Measurements from ENCODE around the gene F8A2. TPM values are rescaled to one million over a fixed set of nuclear protein-coding genes. Genes with fewer than 3 reads are reported as not detected.
"Not testable (repeated sequence)": the region's sequence is repeated elsewhere in the genome, so short reads cannot be mapped to it uniquely, and the experiment has no call there.

Gene F8A2
- total and polyA plus RNA-seq, 2 of the 4 experiments (the other 2 are of a cell fraction) = not detected

- H3K27me3 ChIP-seq (ENCODE audit: control insufficient read depth, insufficient read depth, low read length); in situ Hi-C loops (cut with MboI; ENCODE audit: low sequenced_read_pairs); H2BK15ac ChIP-seq (ENCODE audit: low read depth, low read length); H3K36me3 ChIP-seq (ENCODE audit: control insufficient read depth, insufficient read depth, low read length); H3K23ac ChIP-seq (ENCODE audit: low read depth, low read length); H3K18ac ChIP-seq (ENCODE audit: low read depth, low read length); DNase-seq; H2BK20ac ChIP-seq (ENCODE audit: low read depth, low read length); CTCF ChIA-PET; H4K8ac ChIP-seq (ENCODE audit: low read depth in 2 of 2, low read length in 2 of 2); H3K4me3 ChIP-seq (ENCODE audit: insufficient read depth, low read depth, low read length); H3K27ac ChIP-seq (ENCODE audit: insufficient read depth, low read length); POLR2A ChIA-PET (ENCODE audit: unreplicated experiment); intact Hi-C loops (cut with micrococcal nuclease); H3K56ac ChIP-seq (ENCODE audit: extremely low read depth, insufficient read depth, low read length); H2AFZ ChIP-seq (replicated peaks; ENCODE audit: low read length, poor library complexity); H2BK5ac ChIP-seq (ENCODE audit: low read depth, low read length, poor library complexity, severe bottlenecking); H3K14ac ChIP-seq (replicated peaks; ENCODE audit: low read depth, low read length); H3K9me3 ChIP-seq (ENCODE audit: control insufficient read depth, insufficient read depth, low read length); H3K9me1 ChIP-seq (ENCODE audit: insufficient read depth, low read length); H2BK120ac ChIP-seq (ENCODE audit: low read depth, low read length); H3K9ac ChIP-seq (ENCODE audit: low read depth, low read length); H3K4ac ChIP-seq (ENCODE audit: low read depth, low read length); H4K91ac ChIP-seq (ENCODE audit: insufficient read depth, low read depth, low read length); H4K20me1 ChIP-seq (ENCODE audit: insufficient read depth, low read length); H3K79me1 ChIP-seq (ENCODE audit: low read depth in 1 of 2, low read length in 2 of 2); H3K4me2 ChIP-seq (ENCODE audit: low read depth, low read length); H2AK9ac ChIP-seq (replicated peaks; ENCODE audit: low read depth, low read length, poor library complexity); BruUV-seq (replicated peaks); H3K4me1 ChIP-seq (ENCODE audit: control insufficient read depth, insufficient read depth, low read length); ATAC-seq (ENCODE audit: low read depth); H2AK5ac ChIP-seq (ENCODE audit: low read depth, low read length); dilution Hi-C loops (cut with HindIII; ENCODE audit: low sequenced_read_pairs, unreplicated experiment); H4K5ac ChIP-seq (ENCODE audit: low read depth, low read length): not testable (repeated sequence)
- WGBS, 2 experiments (ENCODE audit: extremely low coverage in 2 of 2, insufficient read length in 1 of 2) = no CpG with 5 or more reads among the region's 7 CpGs
Observed at GRCh38 chrX:155363712-155364111, 18.2 kb upstream of the F8A2 start.

DNA sequence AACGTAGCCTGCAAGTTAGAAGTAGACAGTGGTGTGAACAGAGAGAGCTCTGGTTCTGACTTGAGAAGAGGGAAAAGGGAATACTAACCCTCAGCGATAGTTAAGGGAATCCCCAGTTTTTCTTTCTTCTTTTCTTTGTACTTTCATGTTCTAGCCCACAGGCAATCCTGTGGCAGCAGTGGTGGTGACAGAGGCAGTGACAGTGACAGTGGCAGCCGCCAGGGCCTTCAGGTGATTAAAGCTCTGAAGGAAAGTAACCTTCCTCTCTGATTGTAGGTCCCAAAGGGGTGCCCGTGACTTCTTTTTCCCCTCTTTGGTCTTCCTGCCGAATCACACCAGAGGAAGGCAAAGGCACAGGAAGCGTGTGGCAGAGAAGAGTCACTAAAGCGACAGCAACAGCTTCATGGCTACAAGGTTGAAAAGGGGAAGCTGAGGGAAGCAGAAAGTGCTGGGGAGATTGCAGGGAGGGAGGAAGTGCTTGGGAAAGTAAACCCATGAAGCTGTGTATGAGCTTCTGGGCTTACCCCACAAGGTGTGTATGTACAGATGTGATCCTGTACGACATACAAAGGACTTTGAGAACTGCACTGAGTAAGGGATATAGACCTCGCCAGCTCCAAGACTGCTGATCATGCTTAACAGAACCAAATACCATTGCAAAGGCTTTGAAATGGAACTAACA lies 8.0 kb upstream of the F8A2 start:
- intact Hi-C loops (cut with micrococcal nuclease); dilution Hi-C loops (cut with HindIII; ENCODE audit: low sequenced_read_pairs, unreplicated experiment); BruUV-seq (replicated peaks); H3K36me3 ChIP-seq (ENCODE audit: control insufficient read depth, insufficient read depth, low read length); H3K18ac ChIP-seq (ENCODE audit: low read depth, low read length); H2AK5ac ChIP-seq (ENCODE audit: low read depth, low read length); in situ Hi-C loops (cut with MboI; ENCODE audit: low sequenced_read_pairs); H4K20me1 ChIP-seq (ENCODE audit: insufficient read depth, low read length); DNase-seq; H4K8ac ChIP-seq (ENCODE audit: low read depth in 2 of 2, low read length in 2 of 2); H3K4me2 ChIP-seq (ENCODE audit: low read depth, low read length); H3K23ac ChIP-seq (ENCODE audit: low read depth, low read length); H2BK120ac ChIP-seq (ENCODE audit: low read depth, low read length); H3K4me3 ChIP-seq (ENCODE audit: insufficient read depth, low read depth, low read length); H3K14ac ChIP-seq (replicated peaks; ENCODE audit: low read depth, low read length); H2AK9ac ChIP-seq (replicated peaks; ENCODE audit: low read depth, low read length, poor library complexity); H3K9me3 ChIP-seq (ENCODE audit: control insufficient read depth, insufficient read depth, low read length); H3K4ac ChIP-seq (ENCODE audit: low read depth, low read length); H4K5ac ChIP-seq (ENCODE audit: low read depth, low read length); H2BK15ac ChIP-seq (ENCODE audit: low read depth, low read length); H2AFZ ChIP-seq (replicated peaks; ENCODE audit: low read length, poor library complexity); CTCF ChIA-PET; H2BK5ac ChIP-seq (ENCODE audit: low read depth, low read length, poor library complexity, severe bottlenecking); POLR2A ChIA-PET (ENCODE audit: unreplicated experiment); ATAC-seq (ENCODE audit: low read depth); H4K91ac ChIP-seq (ENCODE audit: insufficient read depth, low read depth, low read length); H3K9me1 ChIP-seq (ENCODE audit: insufficient read depth, low read length); H3K56ac ChIP-seq (ENCODE audit: extremely low read depth, insufficient read depth, low read length); H3K27ac ChIP-seq (ENCODE audit: insufficient read depth, low read length); H3K9ac ChIP-seq (ENCODE audit: low read depth, low read length); H3K27me3 ChIP-seq (ENCODE audit: control insufficient read depth, insufficient read depth, low read length); H3K4me1 ChIP-seq (ENCODE audit: control insufficient read depth, insufficient read depth, low read length); H3K79me1 ChIP-seq (ENCODE audit: low read depth in 1 of 2, low read length in 2 of 2); H2BK20ac ChIP-seq (ENCODE audit: low read depth, low read length): not testable (repeated sequence)
- no CpG with 5 or more reads among the region's 9 CpGs for WGBS, 2 experiments (ENCODE audit: extremely low coverage in 2 of 2, insufficient read length in 1 of 2)

Measured in IMR-90 (cell line).